Measurements from ENCODE around the gene B4GALT1. TPM values are rescaled to one million over a fixed set of nuclear protein-coding genes. Genes with fewer than 3 reads are reported as not detected.

Gene B4GALT1
- polyA plus RNA-seq, 1 donor (not counting 4 experiments of a cell fraction or from before 2014, with no cell fraction given): 55.1 TPM

GRCh38 chr9:33146298-33146697 lies 20.8 kb downstream of the B4GALT1 start:
- DNase-seq (ENCODE audit: low read depth, low spot score) (no peak), FAIRE-seq (no peak)
- H3K9ac ChIP-seq (ENCODE audit: control insufficient read depth, extremely low read depth, insufficient read depth, low read length): no peak overlapping the region
- H4K20me1 ChIP-seq (ENCODE audit: control insufficient read depth, extremely low read depth, insufficient read depth, low read length): peaks cover 5% of the 10 kb centered on the region
- H3K4me3 ChIP-seq (ENCODE audit: control insufficient read depth in 2 of 3, extremely low read depth in 1 of 3, insufficient read depth in 2 of 3, low read depth in 1 of 3, low read length in 3 of 3): no peak overlapping the region
- no peak overlapping the region for H3K27ac ChIP-seq (ENCODE audit: control insufficient read depth, insufficient read depth, low read length)
- H3K36me3 ChIP-seq (ENCODE audit: control insufficient read depth in 2 of 2, extremely low read depth in 1 of 2, insufficient read depth in 2 of 2, low read length in 2 of 2): peaks cover 3 to 4% of the 10 kb centered on the region in 2 experiments
- no peak overlapping the region for H2AFZ ChIP-seq (ENCODE audit: control insufficient read depth, low read length)
- H3K4me2 ChIP-seq (ENCODE audit: control insufficient read depth, extremely low read depth, insufficient read depth, low read depth, low read length): no peak overlapping the region
- peaks cover 8% of the 10 kb centered on the region for H3K9me1 ChIP-seq (ENCODE audit: control insufficient read depth, extremely low read depth, insufficient read depth, low read length)
- H3K4me1 ChIP-seq (ENCODE audit: control insufficient read depth, extremely low read depth, insufficient read depth, low read length): peaks cover 6% of the 10 kb centered on the region
- dilution Hi-C loops (cut with MboI; ENCODE audit: extremely low pct_ligation_motif_present, low sequenced_read_pairs): no loop called here
- no peaks in the 10 kb centered on the region for H3K9me3 ChIP-seq (ENCODE audit: control insufficient read depth, low read depth, low read length)
- no peaks in the 10 kb centered on the region for H3K27me3 ChIP-seq (ENCODE audit: control insufficient read depth, extremely low read depth, insufficient read depth, low read length)
- TF ChIP-seq EZH2 (IDR thresholded peaks at IDR 0.05; ENCODE audit: low read length) (no peak), CTCF (optimal IDR thresholded peaks at IDR 0.05 in 1 of 3, IDR thresholded peaks at IDR 0.05 in 1 of 3, conservative IDR thresholded peaks at IDR 0.05 in 1 of 3; ENCODE audit: extremely low read depth in 1 of 3, insufficient read depth in 2 of 3, low read length in 3 of 3) (no peak)
- H3K79me2 ChIP-seq (ENCODE audit: control insufficient read depth, insufficient read depth, low read length): peaks cover 89% of the 10 kb centered on the region

- Histone ChIP-seq H3K79me2 (ENCODE audit: control insufficient read depth, insufficient read depth, low read length) (peaks cover 88% of the 10 kb centered on the region), H3K36me3 (ENCODE audit: control insufficient read depth in 2 of 2, extremely low read depth in 1 of 2, insufficient read depth in 2 of 2, low read length in 2 of 2) (peaks cover 3 to 5% of the 10 kb centered on the region in 2 experiments), H3K9ac (ENCODE audit: control insufficient read depth, extremely low read depth, insufficient read depth, low read length) (no peak overlapping the region), H3K4me1 (ENCODE audit: control insufficient read depth, extremely low read depth, insufficient read depth, low read length) (peaks cover 11% of the 10 kb centered on the region), H3K4me2 (ENCODE audit: control insufficient read depth, extremely low read depth, insufficient read depth, low read depth, low read length) (no peak overlapping the region), H3K9me3 (ENCODE audit: control insufficient read depth, low read depth, low read length) (no peaks in the 10 kb centered on the region), H2AFZ (ENCODE audit: control insufficient read depth, low read length) (no peak overlapping the region), H3K9me1 (ENCODE audit: control insufficient read depth, extremely low read depth, insufficient read depth, low read length) (peaks cover 5% of the 10 kb centered on the region), H4K20me1 (ENCODE audit: control insufficient read depth, extremely low read depth, insufficient read depth, low read length) (peaks cover 6% of the 10 kb centered on the region), H3K4me3 (ENCODE audit: control insufficient read depth in 2 of 3, extremely low read depth in 1 of 3, insufficient read depth in 2 of 3, low read depth in 1 of 3, low read length in 3 of 3) (no peak overlapping the region), H3K27ac (ENCODE audit: control insufficient read depth, insufficient read depth, low read length) (no peak overlapping the region), H3K27me3 (ENCODE audit: control insufficient read depth, extremely low read depth, insufficient read depth, low read length) (no peaks in the 10 kb centered on the region)
- TF ChIP-seq EZH2 (IDR thresholded peaks at IDR 0.05; ENCODE audit: low read length) (no peak), CTCF (optimal IDR thresholded peaks at IDR 0.05 in 1 of 3, IDR thresholded peaks at IDR 0.05 in 1 of 3, conservative IDR thresholded peaks at IDR 0.05 in 1 of 3; ENCODE audit: extremely low read depth in 1 of 3, insufficient read depth in 2 of 3, low read length in 3 of 3) (no peak)
- dilution Hi-C loops (cut with MboI; ENCODE audit: extremely low pct_ligation_motif_present, low sequenced_read_pairs): no loop called here
- DNase-seq (ENCODE audit: low read depth, low spot score): no peak
- FAIRE-seq: no peak
Measured at GRCh38 chr9:33144551-33144950, 22.6 kb downstream of the B4GALT1 start.

Measured in keratinocyte (primary cell).